AG08396 (cell line): Measurements from ENCODE around the gene HENMT1.
"Not testable (repeated sequence)": the region's sequence is repeated elsewhere in the genome, so short reads cannot be mapped to it uniquely, and the experiment has no call there.

Source experiments
- DNase-seq: peaks from one replicate; pipeline ENCODE4 v3.0.0; 2012; ENCODE audit warnings: low spot score, mixed read lengths

The HENMT1 gene

GRCh38 chr1:108661030-108661609 lies at the start of gene HENMT1:
Gene HENMT1 (minus strand): TSS chr1:108661093. CDS start chr1:108659884, 1,209 bp downstream.
- peak; percentile 50 for DNase-seq

GRCh38 chr1:108708691-108709660 lies 48.1 kb upstream of the HENMT1 start:
- no peak for DNase-seq

- no peak for DNase-seq
These were observed 45.8 kb upstream of the HENMT1 start for GRCh38 chr1:108706643-108707042.

GRCh38 chr1:108704496-108704895 lies 43.6 kb upstream of the HENMT1 start:
- DNase-seq, result peak; percentile 55

- no peak for DNase-seq
These were observed 43.0 kb upstream of the HENMT1 start for GRCh38 chr1:108703939-108704338.

- not testable (repeated sequence) for DNase-seq
These were observed 41.2 kb upstream of the HENMT1 start for GRCh38 chr1:108702109-108702508.

- no peak for DNase-seq
These were observed 40.4 kb upstream of the HENMT1 start for GRCh38 chr1:108701176-108701849.

- DNase-seq, result no peak
These were observed 38.8 kb upstream of the HENMT1 start for GRCh38 chr1:108699375-108700332.

GRCh38 chr1:108695535-108695934 lies 34.6 kb upstream of the HENMT1 start:
- no peak for DNase-seq

- peak; percentile 34 for DNase-seq
These were observed 32.1 kb upstream of the HENMT1 start for GRCh38 chr1:108692724-108693655.

GRCh38 chr1:108691942-108692723 lies 31.2 kb upstream of the HENMT1 start, which contains the start of gene PRPF38B:
Gene PRPF38B (plus strand): TSS chr1:108692310. CDS start chr1:108692592, 282 bp downstream.
- DNase-seq, result peak; percentile 95

GRCh38 chr1:108691128-108691941 lies 30.4 kb upstream of the HENMT1 start:
- DNase-seq, result peak; percentile 18

GRCh38 chr1:108686614-108687313 lies 25.9 kb upstream of the HENMT1 start:
- DNase-seq, result peak; percentile 68

GRCh38 chr1:108685529-108685928 lies 24.6 kb upstream of the HENMT1 start:
- no peak for DNase-seq

GRCh38 chr1:108681701-108682100 lies 20.8 kb upstream of the HENMT1 start:
- not testable (repeated sequence) for DNase-seq

- no peak for DNase-seq
These were observed 18.8 kb upstream of the HENMT1 start for GRCh38 chr1:108679586-108680213.

GRCh38 chr1:108678706-108679105 lies 17.8 kb upstream of the HENMT1 start:
- DNase-seq, result no peak
